PC-9 (cell line): ENCODE data around the gene LRRC14B.

Source experiments
- CTCF ChIP-seq: fragments of 200-600 bp; sonication (generic); conservative IDR thresholded peaks from 2 replicates; pipeline ENCODE4 v1.6.1; 2017; ENCODE audit warnings: mixed run types, antibody characterized with exemption, mild to moderate bottlenecking, moderate library complexity
- EZH2 ChIP-seq: fragments of 200-600 bp; sonication (generic); IDR thresholded peaks from 2 replicates; pipeline ENCODE4 v1.8.0; 2017; ENCODE audit warnings: antibody characterized with exemption, low read depth

DNA sequence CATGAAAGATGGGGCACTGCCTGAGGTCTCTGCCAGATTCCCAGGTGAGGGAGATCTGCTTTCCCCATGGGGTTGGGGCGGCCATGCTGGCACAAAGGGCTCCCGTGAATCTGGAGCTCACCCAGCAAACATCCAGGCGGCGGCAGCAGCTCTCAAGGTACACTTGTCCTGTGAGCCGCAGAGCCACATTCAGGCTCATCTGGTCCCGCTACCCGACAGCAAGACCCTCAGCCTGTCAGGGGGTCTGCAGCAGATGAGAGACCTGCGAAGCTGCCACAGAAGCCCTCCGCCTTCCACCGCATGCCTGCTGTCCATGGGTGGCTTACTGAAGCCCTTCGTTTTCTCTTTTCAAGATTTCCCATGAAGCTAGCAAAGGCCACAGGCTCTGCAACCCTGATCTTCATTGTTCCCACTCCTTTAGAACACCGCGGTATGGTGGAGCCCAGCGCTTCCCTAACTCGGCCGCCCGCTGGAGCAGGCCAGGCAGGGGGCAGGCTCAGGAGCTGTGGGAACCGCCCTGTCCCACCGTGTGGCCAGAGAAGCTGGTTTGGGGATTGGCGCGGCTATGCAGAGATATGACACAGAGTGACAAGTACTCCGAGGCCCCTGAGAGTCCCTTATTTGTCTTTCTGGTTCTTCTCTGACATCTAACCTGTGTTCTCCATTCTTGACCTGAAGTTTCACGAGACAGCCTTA, 8.8 kb downstream of the LRRC14B start:
- TF ChIP-seq CTCF, result no peak
- TF ChIP-seq EZH2, result no peak
